ENCODE measurements around the gene CCDC73. TPM values are rescaled to one million over a fixed set of nuclear protein-coding genes. Genes with fewer than 3 reads are reported as not detected.

Gene CCDC73
- total and polyA plus RNA-seq, 10 of the 15 experiments (the other 5 are each of a cell fraction or from before 2014, with no cell fraction given), result 0.05 to 0.57 (median 0.14) TPM

- in situ Hi-C loops (cut with MboI), result no loop called here
- ChIA-PET POLR2A (interaction anchor here (0.6 kb wide), 1 partner anchor 96 kb away, joined by 3 read pairs; no protein-coding TSS in a partner anchor), CTCF (interaction anchor here (1.4 kb wide), 1 partner anchor 16 kb away, joined by 4 read pairs; no protein-coding TSS in a partner anchor), SMC1A (ENCODE audit: uncharacterized antibody, unreplicated experiment) (no interaction called here), RAD21 (ENCODE audit: unreplicated experiment) (no interaction called here)
- H3K27ac ChIP-seq (ENCODE audit: control insufficient read depth, insufficient read depth), result no peak overlapping the region
- no peaks in the 10 kb centered on the region for H3K9me3 ChIP-seq (replicated peaks; ENCODE audit: control insufficient read depth, insufficient read depth, low read length)
- no peak for FAIRE-seq
- H3K36me3 ChIP-seq (ENCODE audit: control insufficient read depth in 2 of 2, insufficient read depth in 2 of 2, low read length in 1 of 2), result no peaks in the 10 kb centered on the region
- no peak overlapping the region for H3K4me3 ChIP-seq
- H4K20me1 ChIP-seq (ENCODE audit: control insufficient read depth, insufficient read depth), result no peaks in the 10 kb centered on the region
- WGBS (ENCODE audit: insufficient coverage, insufficient replicate concordance, low lambda C conversion rate, missing lambda C conversion rate), result 64% methylated on average over 2 of the region's 2 CpGs
- no peaks in the 10 kb centered on the region for H3K4me1 ChIP-seq (ENCODE audit: control insufficient read depth, insufficient read depth, low read length)
- TF ChIP-seq NKRF (conservative IDR thresholded peaks at IDR 0.05), result no peak
- TF ChIP-seq ZNF622 (IDR thresholded peaks at IDR 0.05), result no peak
- no peak for TF ChIP-seq NRF1 (conservative IDR thresholded peaks at IDR 0.05; ENCODE audit: low read depth, low read length)
- TF ChIP-seq, protein P1, sequence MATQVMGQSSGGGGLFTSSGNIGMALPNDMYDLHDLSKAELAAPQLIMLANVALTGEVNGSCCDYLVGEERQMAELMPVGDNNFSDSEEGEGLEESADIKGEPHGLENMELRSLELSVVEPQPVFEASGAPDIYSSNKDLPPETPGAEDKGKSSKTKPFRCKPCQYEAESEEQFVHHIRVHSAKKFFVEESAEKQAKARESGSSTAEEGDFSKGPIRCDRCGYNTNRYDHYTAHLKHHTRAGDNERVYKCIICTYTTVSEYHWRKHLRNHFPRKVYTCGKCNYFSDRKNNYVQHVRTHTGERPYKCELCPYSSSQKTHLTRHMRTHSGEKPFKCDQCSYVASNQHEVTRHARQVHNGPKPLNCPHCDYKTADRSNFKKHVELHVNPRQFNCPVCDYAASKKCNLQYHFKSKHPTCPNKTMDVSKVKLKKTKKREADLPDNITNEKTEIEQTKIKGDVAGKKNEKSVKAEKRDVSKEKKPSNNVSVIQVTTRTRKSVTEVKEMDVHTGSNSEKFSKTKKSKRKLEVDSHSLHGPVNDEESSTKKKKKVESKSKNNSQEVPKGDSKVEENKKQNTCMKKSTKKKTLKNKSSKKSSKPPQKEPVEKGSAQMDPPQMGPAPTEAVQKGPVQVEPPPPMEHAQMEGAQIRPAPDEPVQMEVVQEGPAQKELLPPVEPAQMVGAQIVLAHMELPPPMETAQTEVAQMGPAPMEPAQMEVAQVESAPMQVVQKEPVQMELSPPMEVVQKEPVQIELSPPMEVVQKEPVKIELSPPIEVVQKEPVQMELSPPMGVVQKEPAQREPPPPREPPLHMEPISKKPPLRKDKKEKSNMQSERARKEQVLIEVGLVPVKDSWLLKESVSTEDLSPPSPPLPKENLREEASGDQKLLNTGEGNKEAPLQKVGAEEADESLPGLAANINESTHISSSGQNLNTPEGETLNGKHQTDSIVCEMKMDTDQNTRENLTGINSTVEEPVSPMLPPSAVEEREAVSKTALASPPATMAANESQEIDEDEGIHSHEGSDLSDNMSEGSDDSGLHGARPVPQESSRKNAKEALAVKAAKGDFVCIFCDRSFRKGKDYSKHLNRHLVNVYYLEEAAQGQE (IDR thresholded peaks at IDR 0.05; ENCODE audit: low read depth, low read length), result no peak
- no peak for TF ChIP-seq NFYB (IDR thresholded peaks at IDR 0.05; ENCODE audit: insufficient read depth, low read depth, low read length)
- no peak for TF ChIP-seq CHD4 (IDR thresholded peaks at IDR 0.05)
- no peak for TF ChIP-seq WRNIP1 (IDR thresholded peaks at IDR 0.05; ENCODE audit: borderline replicate concordance, low read depth, low read length)
- TF ChIP-seq, protein P2, sequence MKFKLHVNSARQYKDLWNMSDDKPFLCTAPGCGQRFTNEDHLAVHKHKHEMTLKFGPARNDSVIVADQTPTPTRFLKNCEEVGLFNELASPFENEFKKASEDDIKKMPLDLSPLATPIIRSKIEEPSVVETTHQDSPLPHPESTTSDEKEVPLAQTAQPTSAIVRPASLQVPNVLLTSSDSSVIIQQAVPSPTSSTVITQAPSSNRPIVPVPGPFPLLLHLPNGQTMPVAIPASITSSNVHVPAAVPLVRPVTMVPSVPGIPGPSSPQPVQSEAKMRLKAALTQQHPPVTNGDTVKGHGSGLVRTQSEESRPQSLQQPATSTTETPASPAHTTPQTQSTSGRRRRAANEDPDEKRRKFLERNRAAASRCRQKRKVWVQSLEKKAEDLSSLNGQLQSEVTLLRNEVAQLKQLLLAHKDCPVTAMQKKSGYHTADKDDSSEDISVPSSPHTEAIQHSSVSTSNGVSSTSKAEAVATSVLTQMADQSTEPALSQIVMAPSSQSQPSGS (IDR thresholded peaks at IDR 0.05; ENCODE audit: low read length), result no peak
- no peak for TF ChIP-seq ZNF217 (IDR thresholded peaks at IDR 0.05)
- TF ChIP-seq, protein P3, sequence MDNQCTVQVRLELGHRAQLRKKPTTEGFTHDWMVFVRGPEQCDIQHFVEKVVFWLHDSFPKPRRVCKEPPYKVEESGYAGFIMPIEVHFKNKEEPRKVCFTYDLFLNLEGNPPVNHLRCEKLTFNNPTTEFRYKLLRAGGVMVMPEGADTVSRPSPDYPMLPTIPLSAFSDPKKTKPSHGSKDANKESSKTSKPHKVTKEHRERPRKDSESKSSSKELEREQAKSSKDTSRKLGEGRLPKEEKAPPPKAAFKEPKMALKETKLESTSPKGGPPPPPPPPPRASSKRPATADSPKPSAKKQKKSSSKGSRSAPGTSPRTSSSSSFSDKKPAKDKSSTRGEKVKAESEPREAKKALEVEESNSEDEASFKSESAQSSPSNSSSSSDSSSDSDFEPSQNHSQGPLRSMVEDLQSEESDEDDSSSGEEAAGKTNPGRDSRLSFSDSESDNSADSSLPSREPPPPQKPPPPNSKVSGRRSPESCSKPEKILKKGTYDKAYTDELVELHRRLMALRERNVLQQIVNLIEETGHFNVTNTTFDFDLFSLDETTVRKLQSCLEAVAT (IDR thresholded peaks at IDR 0.05), result no peak
- no peak for TF ChIP-seq E4F1 (IDR thresholded peaks at IDR 0.05; ENCODE audit: borderline replicate concordance, partially characterized antibody)
- no peak for TF ChIP-seq POLR2AphosphoS5 (IDR thresholded peaks at IDR 0.05; ENCODE audit: low read length)
- no peak overlapping the region for H3K4me2 ChIP-seq (ENCODE audit: control insufficient read depth, insufficient read depth)
- no peak overlapping the region for H2AFZ ChIP-seq (ENCODE audit: control insufficient read depth, low read depth, low read length)
- no peak for DNase-seq (ENCODE audit: low read depth, low spot score)
- no peak overlapping the region for H3K9ac ChIP-seq (ENCODE audit: control insufficient read depth, insufficient read depth, low read length)
- intact Hi-C loops (cut with micrococcal nuclease; ENCODE audit: unreplicated experiment), result no loop called here
- no peak for ATAC-seq
- no peaks in the 10 kb centered on the region for H3K27me3 ChIP-seq (replicated peaks in 1 of 2; ENCODE audit: control insufficient read depth in 2 of 2, insufficient read depth in 2 of 2, low read length in 1 of 2)
- BruUV-seq (replicated peaks), result no TSS peak
- no peaks in the 10 kb centered on the region for H3K79me2 ChIP-seq (ENCODE audit: control insufficient read depth, insufficient read depth, low read length)
Measured at GRCh38 chr11:32698579-32698978, 95.9 kb downstream of the CCDC73 start.

Data from GM12878 (cell line).